GM23248 (cell line): ENCODE measurements around the gene OTOA. TPM values are rescaled to one million over a fixed set of nuclear protein-coding genes. Genes with fewer than 3 reads are reported as not detected.

ENCODE experiments used
- DNase-seq: peaks from one replicate; pipeline ENCODE4 v3.0.0-alpha.2; 2015
- H2AFZ ChIP-seq: fragments of 200-600 bp; sonication (generic); 2 replicates; pipeline ENCODE4 v1.6.1; 2016; ENCODE audit warnings: antibody characterized with exemption
- H3F3A ChIP-seq: fragments of 200-600 bp; sonication (generic); 2 replicates; pipeline ENCODE4 v1.6.1; 2016; ENCODE audit warnings: mild to moderate bottlenecking, antibody characterized with exemption, mixed run types; ENCODE audit not compliant: insufficient read depth
- H3K27ac ChIP-seq: fragments of 200-600 bp; sonication (generic); 2 replicates; pipeline ENCODE4 v1.5.1; 2016; ENCODE audit warnings: mild to moderate bottlenecking
- H3K27me3 ChIP-seq: fragments of 200-600 bp; sonication (generic); replicated peaks from 2 replicates; pipeline ENCODE4 v1.6.1; 2016; ENCODE audit warnings: mild to moderate bottlenecking; ENCODE audit not compliant: insufficient read depth
- H3K36me3 ChIP-seq: fragments of 200-600 bp; sonication (generic); 2 replicates; pipeline ENCODE4 v1.6.1; 2016; ENCODE audit warnings: low read depth, mild to moderate bottlenecking
- H3K4me1 ChIP-seq: fragments of 200-600 bp; sonication (generic); 2 replicates; pipeline ENCODE4 v1.6.1; 2016; ENCODE audit warnings: mild to moderate bottlenecking; ENCODE audit not compliant: insufficient read depth
- H3K4me2 ChIP-seq: fragments of 200-600 bp; sonication (generic); one replicate; pipeline ENCODE4 v1.6.1; 2016; ENCODE audit warnings: mild to moderate bottlenecking; ENCODE audit not compliant: unreplicated experiment
- H3K4me3 ChIP-seq: fragments of 200-600 bp; sonication (generic); 2 replicates; pipeline ENCODE4 v1.5.1; 2016; ENCODE audit warnings: mild to moderate bottlenecking
- H3K79me2 ChIP-seq: fragments of 200-600 bp; sonication (generic); 2 replicates; pipeline ENCODE4 v1.6.1; 2016; ENCODE audit warnings: mild to moderate bottlenecking; ENCODE audit not compliant: insufficient read depth
- H3K9ac ChIP-seq: fragments of 200-600 bp; sonication (generic); 2 replicates; pipeline ENCODE4 v1.6.1; 2016; ENCODE audit warnings: mild to moderate bottlenecking
- H3K9me2 ChIP-seq: fragments of 200-600 bp; sonication (generic); 2 replicates; pipeline ENCODE4 v1.6.1; 2016; ENCODE audit warnings: mixed run types, mild to moderate bottlenecking, moderate library complexity; ENCODE audit not compliant: insufficient read depth
- H3K9me3 ChIP-seq: fragments of 200-600 bp; sonication (generic); one replicate; pipeline ENCODE4 v1.6.1; 2017; ENCODE audit warnings: low read depth
- H4K20me1 ChIP-seq: fragments of 200-600 bp; sonication (generic); 2 replicates; pipeline ENCODE4 v1.6.0; 2016; ENCODE audit not compliant: insufficient read depth
- EZH2 ChIP-seq: fragments of 200-600 bp; sonication (generic); IDR thresholded peaks from 2 replicates; pipeline ENCODE4 v1.6.1; 2018; ENCODE audit warnings: antibody characterized with exemption, mild to moderate bottlenecking; ENCODE audit not compliant: insufficient read depth, poor library complexity, severe bottlenecking
- EZH2phosphoT487 ChIP-seq: fragments of 200-600 bp; sonication (generic); IDR thresholded peaks from 2 replicates; pipeline ENCODE4 v1.6.1; 2018; ENCODE audit warnings: antibody characterized with exemption, moderate library complexity, mild to moderate bottlenecking, low read depth; ENCODE audit not compliant: insufficient read depth
- WGBS, 2 experiments: methylation state at CpG; one replicate each; pipeline ENCODE4 v1.1.6; 2015 to 2017; ENCODE audit warnings: low lambda C conversion rate in 2 of 2, low coverage in 1 of 2; ENCODE audit errors: missing lambda C conversion rate in 2 of 2; 5-methylcytosine and 5-hydroxymethylcytosine counted together
- in situ Hi-C: fragments of 300-500 bp; cut with MboI; formaldehyde crosslinking; loops from 2 replicates; pipeline ENCODE4 v1.15.0; 2020
- polyA plus RNA-seq: library from polyadenylated mRNA; unstranded; fragments of >200 nt; fragmentation: Nextera tagmentation; extraction: Ambion mirVana; gene quantifications from 2 replicates; pipeline ENCODE4 v1.2.1, GENCODE V29; 2016
- total RNA-seq: library from RNA; depleted of rRNA; stranded (reverse); fragments of >200 nt; shearing (Covaris generic); gene quantifications from 2 replicates; pipeline ENCODE4 v1.2.3, GENCODE V29; 2014; rRNA removed

The OTOA gene
- total RNA-seq (not detected in 2 replicates), polyA plus RNA-seq (not detected in 2 replicates)

DNA sequence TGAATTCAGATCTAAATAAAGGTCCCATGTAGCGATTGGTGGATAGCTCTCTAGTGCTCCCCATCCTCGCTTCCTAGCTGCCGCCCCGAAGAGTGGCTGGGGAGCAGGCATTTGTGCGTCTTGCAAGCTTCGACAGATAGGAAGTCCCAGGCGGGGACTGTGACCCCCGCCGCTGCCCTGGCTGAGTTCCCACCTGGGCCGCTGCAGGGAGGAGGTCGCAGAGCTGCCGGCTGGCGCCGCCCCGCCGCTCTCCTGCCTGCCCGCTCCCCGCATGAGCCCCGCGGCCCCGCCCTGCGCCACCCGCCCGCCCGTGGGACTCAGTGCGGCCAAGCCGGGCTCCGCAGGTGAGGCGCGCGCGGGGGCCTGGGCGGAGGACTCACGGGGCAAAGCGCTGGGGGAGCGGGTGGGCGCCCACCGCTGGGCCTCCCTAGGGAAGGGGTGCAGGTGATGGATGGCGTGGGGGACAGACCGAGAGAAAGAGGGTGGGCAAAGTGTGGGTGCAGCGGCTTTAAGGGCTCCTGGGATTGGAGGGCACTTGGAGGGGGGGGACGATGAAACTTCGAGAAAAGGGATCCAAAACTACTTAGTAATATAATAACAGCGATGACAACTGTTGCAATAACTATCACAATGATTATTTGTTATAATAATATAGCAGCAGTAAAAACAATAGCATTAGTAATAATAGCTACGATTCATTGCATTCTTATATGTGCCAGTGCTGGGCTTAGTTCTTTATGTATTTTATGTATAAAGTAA lies at the start of gene OTOA:
TSS of gene OTOA (plus strand) at position 80 of the 759 bp plus-strand sequence. CDS start 14,547 bp downstream, outside the sequence.
- Histone ChIP-seq H3K79me2 (no peaks in the 10 kb centered on the region), H3K27ac (no peak within 1 kb of the TSS), H3K9ac (no peak within 1 kb of the TSS), H3K27me3 (no peaks in the 10 kb centered on the region), H3K9me3 (no peaks in the 10 kb centered on the region), H3K9me2 (no peaks in the 10 kb centered on the region), H3K4me3 (peak within 1 kb of the TSS; percentile 53), H2AFZ (peak within 1 kb of the TSS; percentile 14; the same call in 1 of the 2 replicates), H3F3A (peaks cover 6% of the 10 kb centered on the region; the same call in 1 of the 2 replicates), H3K4me2 (peak within 1 kb of the TSS; percentile 40), H4K20me1 (no peaks in the 10 kb centered on the region), H3K36me3 (no peaks in the 10 kb centered on the region), H3K4me1 (no peaks in the 10 kb centered on the region)
- 9 to 13% methylated on average over 24 to 45 of the region's 45 CpGs for WGBS, 2 experiments
- DNase-seq: peak; percentile 29
- no peak for TF ChIP-seq EZH2phosphoT487
- TF ChIP-seq EZH2: no peak
- in situ Hi-C loops: no loop called here

DNA sequence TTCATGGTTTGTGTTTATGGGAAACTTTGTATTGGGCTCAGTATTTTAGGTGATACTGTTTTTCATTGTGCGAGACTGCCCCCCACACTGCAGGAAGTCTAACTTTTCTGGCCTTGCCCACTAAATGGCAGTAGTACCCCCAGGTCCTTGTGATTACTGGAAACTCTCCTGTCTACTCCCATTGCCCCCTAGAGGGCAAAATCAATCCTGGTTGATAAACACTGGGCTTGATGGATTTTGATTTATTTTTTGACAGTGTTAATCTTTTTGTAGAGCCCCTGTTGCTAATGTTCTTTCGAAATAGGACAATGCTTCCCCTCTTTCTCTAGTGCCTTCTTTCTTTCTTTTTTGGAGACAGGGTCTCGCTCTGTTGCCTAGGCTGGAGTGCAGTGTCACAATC lies 48.9 kb upstream of the OTOA start:
- H3K9ac ChIP-seq: no peak overlapping the region
- no peak for TF ChIP-seq EZH2phosphoT487
- TF ChIP-seq EZH2: no peak
- H4K20me1 ChIP-seq: no peaks in the 10 kb centered on the region
- no peaks in the 10 kb centered on the region for H3K27me3 ChIP-seq
- peaks cover 18% of the 10 kb centered on the region for H3K36me3 ChIP-seq
- peaks cover 39% of the 10 kb centered on the region for H3F3A ChIP-seq
- H3K27ac ChIP-seq: no peak overlapping the region
- peaks cover 40% of the 10 kb centered on the region for H3K4me1 ChIP-seq
- DNase-seq: no peak
- no peak overlapping the region for H3K4me2 ChIP-seq
- H3K79me2 ChIP-seq: peaks cover 100% of the 10 kb centered on the region
- in situ Hi-C loops: no loop called here
- 100% methylated on average over 3 of the region's 3 CpGs for WGBS, 2 experiments
- no peaks in the 10 kb centered on the region for H3K9me2 ChIP-seq
- H3K4me3 ChIP-seq: no peak overlapping the region
- H2AFZ ChIP-seq: no peak overlapping the region
- no peaks in the 10 kb centered on the region for H3K9me3 ChIP-seq

DNA sequence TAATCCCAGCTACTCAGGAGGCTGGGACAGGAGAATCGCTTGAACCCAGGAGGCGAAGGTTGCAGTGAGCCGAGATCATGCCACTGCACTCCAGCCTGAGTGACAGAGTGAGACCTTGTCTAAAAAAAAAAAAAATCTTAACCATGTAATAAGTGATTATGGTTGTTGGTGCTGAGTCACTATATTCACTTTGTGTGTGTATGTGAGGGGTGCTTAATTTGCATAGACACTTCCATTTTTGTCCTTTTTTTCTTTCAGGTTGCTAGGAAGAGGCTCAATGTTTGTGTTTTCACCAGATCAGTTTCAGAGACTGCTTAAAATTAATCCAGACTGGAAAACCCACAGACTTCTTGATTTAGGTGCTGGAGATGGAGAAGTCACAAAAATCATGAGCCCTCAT lies 46.2 kb upstream of the OTOA start:
- Histone ChIP-seq H3K79me2 (peaks cover 100% of the 10 kb centered on the region), H3K9me2 (no peaks in the 10 kb centered on the region)

DNA sequence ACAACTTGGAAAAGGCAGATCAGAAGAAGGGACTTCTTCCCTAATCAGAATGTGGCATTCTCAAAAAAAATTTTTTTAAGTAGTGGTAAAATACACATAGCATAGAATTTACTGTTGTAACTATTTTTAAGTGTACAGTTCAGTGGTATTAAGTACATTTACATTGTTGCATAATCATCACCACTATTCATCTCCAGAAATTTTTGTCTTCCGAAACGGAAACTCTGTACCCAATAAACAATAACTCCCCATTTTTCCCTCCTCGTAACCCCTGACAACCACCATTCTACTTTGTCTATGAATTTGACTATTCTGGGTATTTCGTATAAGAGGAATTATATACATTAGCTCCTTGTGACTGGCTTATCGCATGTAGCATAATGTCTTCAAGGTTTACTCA lies 45.5 kb upstream of the OTOA start:
- Histone ChIP-seq H4K20me1 (no peaks in the 10 kb centered on the region), H3K27ac (no peak overlapping the region), H3K36me3 (peaks cover 21% of the 10 kb centered on the region), H3K27me3 (no peaks in the 10 kb centered on the region), H3K9me2 (no peaks in the 10 kb centered on the region), H3F3A (peaks cover 20% of the 10 kb centered on the region), H2AFZ (no peak overlapping the region), H3K79me2 (peaks cover 100% of the 10 kb centered on the region), H3K4me1 (peaks cover 15% of the 10 kb centered on the region), H3K9ac (no peak overlapping the region), H3K9me3 (no peaks in the 10 kb centered on the region), H3K4me2 (no peak overlapping the region), H3K4me3 (no peak overlapping the region)
- WGBS, 2 experiments: 97 to 99% methylated on average over 5 of the region's 5 CpGs
- in situ Hi-C loops: no loop called here
- DNase-seq: no peak
- TF ChIP-seq EZH2phosphoT487 (no peak), EZH2 (no peak)

More for the DNA sequence above, 46.2 kb upstream of the OTOA start:
- Histone ChIP-seq H3K27ac (no peak overlapping the region), H3K4me1 (peaks cover 19% of the 10 kb centered on the region), H4K20me1 (no peaks in the 10 kb centered on the region), H3K27me3 (no peaks in the 10 kb centered on the region), H3K4me3 (no peak overlapping the region), H3K9me3 (no peaks in the 10 kb centered on the region), H2AFZ (no peak overlapping the region), H3K9ac (no peak overlapping the region), H3K36me3 (peaks cover 21% of the 10 kb centered on the region), H3F3A (peaks cover 20% of the 10 kb centered on the region; the same call in 1 of the 2 replicates), H3K4me2 (no peak overlapping the region)
- no peak for DNase-seq
- TF ChIP-seq EZH2: no peak
- TF ChIP-seq EZH2phosphoT487: no peak
- WGBS, 2 experiments: 95 to 100% methylated on average over 3 of the region's 3 CpGs
- in situ Hi-C loops: no loop called here
